GM23338 (cell line): ENCODE measurements around the gene CTAGE8.
"Not testable (repeated sequence)": the region's sequence is repeated elsewhere in the genome, so short reads cannot be mapped to it uniquely, and the experiment has no call there.

Experiments used
- CREB1 ChIP-seq: fragments of 250-450 bp; sonication (Bioruptor Pico); IDR thresholded peaks from 2 replicates; pipeline ENCODE4 v1.5.0; 2020; ENCODE audit warnings: low read depth, mild to moderate bottlenecking, moderate library complexity
- CTCF ChIP-seq, 2 experiments: fragments of 200-600 bp in 1 of 2; sonication (generic) in 1 of 2; conservative IDR thresholded peaks; 2 replicates each; pipeline versions ENCODE4 v1.5.1 to v1.6.1; 2016 to 2017; ENCODE audit warnings: antibody characterized with exemption in 2 of 2, low read depth in 2 of 2, mild to moderate bottlenecking in 2 of 2, moderate library complexity in 1 of 2
- ETS1 ChIP-seq: IDR thresholded peaks from 2 replicates; pipeline ENCODE4 v1.6.1; 2016; ENCODE audit warnings: antibody characterized with exemption
- EZH2 ChIP-seq: fragments of 200-600 bp; sonication (generic); IDR thresholded peaks from one replicate; pipeline ENCODE4 v1.8.0; 2017; ENCODE audit warnings: antibody characterized with exemption, mild to moderate bottlenecking, low read depth; ENCODE audit not compliant: unreplicated experiment
- EZH2phosphoT487 ChIP-seq: fragments of 200-600 bp; sonication (generic); IDR thresholded peaks from one replicate; pipeline ENCODE4 v1.8.1; 2018; ENCODE audit warnings: antibody characterized with exemption; ENCODE audit not compliant: unreplicated experiment
- REST ChIP-seq: IDR thresholded peaks from one replicate; pipeline ENCODE4 v1.6.1; 2018; ENCODE audit warnings: antibody characterized with exemption; ENCODE audit not compliant: unreplicated experiment

GRCh38 chr7:144269188-144269587 is at the start of gene CTAGE8:
- TF ChIP-seq CREB1; CTCF (conservative IDR thresholded peaks at IDR 0.05; ENCODE audit: low read depth in 2 of 2); EZH2; EZH2phosphoT487; REST; ETS1: not testable (repeated sequence)
